GM12878 (cell line): Measurements from ENCODE around the gene SCGB1A1. TPM values are rescaled to one million over a fixed set of nuclear protein-coding genes. Genes with fewer than 3 reads are reported as not detected.

ENCODE experiments used
- ATAC-seq: fragments of 200-7000 bp; cut with Tn5 transposase; 3 replicates; pipeline ENCODE4 v1.9.1; 2020; ENCODE audit warnings: mild to moderate bottlenecking, moderate library complexity
- BruUV-seq: library from RNA; stranded (reverse); fragments of 400-500 nt; replicated peaks from 2 replicates; lab custom pipeline; 2021; lab: Mats Ljungman, UMichigan
- CTCF ChIA-PET: fragments of 300-600 bp; sonication (Branson Sonifier 250); formaldehyde crosslinking; extraction: SDS; loops from one replicate; lab custom pipeline; 2021; ENCODE audit warnings: inconsistent platforms; lab: Yijun Ruan, JAX
- POLR2A ChIA-PET: fragments of 350-600 bp; formaldehyde crosslinking; extraction: SDS; loops from one replicate; lab custom pipeline; 2021; ENCODE audit warnings: inconsistent platforms; lab: Charles Lee
- RAD21 ChIA-PET: fragments of 300-600 bp; sonication (Branson Sonifier 250); formaldehyde crosslinking; loops from one replicate; lab custom pipeline; 2023; ENCODE audit warnings: antibody characterized with exemption; ENCODE audit not compliant: unreplicated experiment; lab: Charles Lee
- SMC1A ChIA-PET: fragments of 300-600 bp; sonication (Branson Sonifier 250); formaldehyde crosslinking; loops from one replicate; lab custom pipeline; 2023; ENCODE audit not compliant: unreplicated experiment, uncharacterized antibody; lab: Charles Lee
- DNase-seq: peaks from one replicate; pipeline ENCODE4 v3.0.0-alpha.2; 2011; ENCODE audit warnings: low read depth, low spot score
- FAIRE-seq: peaks from 3 replicates; lab custom pipeline; 2011; peaks lifted over from hg19 to GRCh38; lab: Jason Lieb, UNC
- H2AFZ ChIP-seq: 2 replicates; pipeline ENCODE4 v1.6.0; 2011; ENCODE audit warnings: low read depth, low read length, control low read depth; ENCODE audit not compliant: control insufficient read depth
- H3K27ac ChIP-seq: 2 replicates; pipeline ENCODE4 v1.5.1; 2011; ENCODE audit warnings: control low read depth; ENCODE audit not compliant: control insufficient read depth, insufficient read depth
- H3K27me3 ChIP-seq, 2 experiments: replicated peaks in 1 of 2; 2 replicates each; pipeline versions ENCODE4 v1.6.0 to v1.6.1; 2011; ENCODE audit warnings: low read length in 1 of 2; ENCODE audit not compliant: control insufficient read depth in 2 of 2, insufficient read depth in 2 of 2
- H3K36me3 ChIP-seq, 2 experiments: 2 replicates each; pipeline ENCODE4 v1.5.1; 2011; ENCODE audit warnings: low read length in 1 of 2; ENCODE audit not compliant: control insufficient read depth in 2 of 2, insufficient read depth in 2 of 2
- H3K4me1 ChIP-seq: 2 replicates; pipeline ENCODE4 v1.6.1; 2011; ENCODE audit warnings: mild to moderate bottlenecking, low read length, moderate library complexity, mixed read lengths; ENCODE audit not compliant: control insufficient read depth, insufficient read depth
- H3K4me2 ChIP-seq: 2 replicates; pipeline ENCODE4 v1.6.0; 2011; ENCODE audit warnings: control low read depth; ENCODE audit not compliant: control insufficient read depth, insufficient read depth
- H3K4me3 ChIP-seq: fragments of 200-600 bp; sonication (generic); 2 replicates; pipeline ENCODE4 v1.5.1; 2016
- H3K79me2 ChIP-seq: 2 replicates; pipeline ENCODE4 v1.6.0; 2011; ENCODE audit warnings: low read length; ENCODE audit not compliant: control insufficient read depth, insufficient read depth
- H3K9ac ChIP-seq: 2 replicates; pipeline ENCODE4 v1.8.0; 2011; ENCODE audit warnings: low read length, control low read depth, mixed read lengths; ENCODE audit not compliant: control insufficient read depth, insufficient read depth
- H3K9me3 ChIP-seq: replicated peaks from 3 replicates; pipeline ENCODE4 v1.5.1; 2011; ENCODE audit warnings: mild to moderate bottlenecking, low read length; ENCODE audit not compliant: control insufficient read depth, insufficient read depth
- H4K20me1 ChIP-seq: 2 replicates; pipeline ENCODE4 v1.6.0; 2011; ENCODE audit not compliant: control insufficient read depth, insufficient read depth
- CTCF ChIP-seq, 3 experiments: IDR thresholded peaks in 2 of 3; conservative IDR thresholded peaks in 1 of 3; 2 replicates each; pipeline ENCODE4 v1.5.1; 2011; ENCODE audit warnings: low read depth in 3 of 3, low read length in 3 of 3, mild to moderate bottlenecking in 3 of 3, control low read depth in 2 of 3, moderate library complexity in 2 of 3, inconsistent platforms in 1 of 3, mixed read lengths in 1 of 3; ENCODE audit not compliant: control insufficient read depth in 2 of 3, insufficient read depth in 1 of 3; ENCODE audit errors: extremely low read depth in 1 of 3
- RAD21 ChIP-seq: IDR thresholded peaks from 2 replicates; pipeline ENCODE4 v1.6.1; 2011; ENCODE audit warnings: mild to moderate bottlenecking, low read depth, low read length, moderate library complexity; ENCODE audit not compliant: insufficient read depth
- SMC3 ChIP-seq: IDR thresholded peaks from 2 replicates; pipeline ENCODE4 v1.6.1; 2011; ENCODE audit warnings: low read length, improper control_type of control experiment, borderline replicate concordance
- SPI1 ChIP-seq: IDR thresholded peaks from 2 replicates; pipeline ENCODE4 v1.6.1; 2011; ENCODE audit warnings: low read depth, mild to moderate bottlenecking, low read length, moderate library complexity, borderline replicate concordance; ENCODE audit not compliant: insufficient read depth
- YBX1 ChIP-seq: fragments of 450-650 bp; IDR thresholded peaks from 2 replicates; pipeline ENCODE4 v1.6.1; 2016; ENCODE audit warnings: antibody characterized with exemption
- WGBS: methylation state at CpG from one replicate; pipeline ENCODE4 v1.1.6; 2016; ENCODE audit warnings: low lambda C conversion rate; ENCODE audit not compliant: insufficient replicate concordance, insufficient coverage; ENCODE audit errors: missing lambda C conversion rate; 5-methylcytosine and 5-hydroxymethylcytosine counted together
- in situ Hi-C: fragments of 300-500 bp; cut with MboI; formaldehyde crosslinking; loops from 9 replicates; pipeline ENCODE4 v1.14.3; 2018; ENCODE audit warnings: mixed read lengths
- intact Hi-C: fragments of 100-400 bp; cut with micrococcal nuclease; formaldehyde crosslinking; loops from one replicate; pipeline ENCODE4 v1.14.2; 2022; ENCODE audit not compliant: unreplicated experiment
- polyA plus RNA-seq, 11 experiments: library from polyadenylated mRNA; depleted of rRNA in 4 of 11; unstranded in 6 of 11; stranded (reverse) in 5 of 11; fragments of >200 nt; fragmentation: Nextera tagmentation in 4 of 11; fragmentation: Illumina TruSeq in 1 of 11; extraction: Ambion mirVana in 4 of 11; extraction: Trizol in 1 of 11; gene quantifications; 1 replicate in 1 of 11; 2 replicates in 10 of 11; pipeline versions ENCODE4 v1.2.1 to v1.2.3, GENCODE V29; 2011 to 2016; ENCODE audit warnings: inconsistent platforms in 2 of 11, missing spikeins in 2 of 11, low read depth in 1 of 11
- total RNA-seq, 4 experiments: library from RNA; depleted of rRNA in 3 of 4; stranded (reverse); fragments of >200 nt in 3 of 4; fragmentation: Illumina TruSeq in 1 of 4; extraction: Trizol in 1 of 4; gene quantifications; 2 replicates each; pipeline versions ENCODE4 v1.2.1 to v1.2.3, GENCODE V29; 2013 to 2021

Gene SCGB1A1
- total and polyA plus RNA-seq, 10 of the 15 experiments (the other 5 are each of a cell fraction or from before 2014, with no cell fraction given), result not detected

- ATAC-seq (peak; percentile 97), FAIRE-seq (peak; percentile 85), DNase-seq (peak; percentile 28)
- no peaks in the 10 kb centered on the region for H3K27me3 ChIP-seq
- no peaks in the 10 kb centered on the region for H3K36me3 ChIP-seq
- H3K27ac ChIP-seq, result no peak overlapping the region
- H3K4me3 ChIP-seq, result no peak overlapping the region
- intact Hi-C loops (loop anchor here (1.0 to 10.0 kb wide), 3 partner anchors 15 to 470 kb away; no protein-coding TSS in a partner anchor), in situ Hi-C loops (loop anchor here (5.0 kb wide), 1 partner anchor 297 kb away; no protein-coding TSS in a partner anchor)
- H2AFZ ChIP-seq, result no peak overlapping the region
- no peak overlapping the region for H3K9ac ChIP-seq
- ChIA-PET RAD21 (interaction anchor here (0.6 to 2.4 kb wide), 16 partner anchors 9 to 392 kb away, joined by 3 to 29 read pairs (median 4); partner anchors contain the start of gene MTA2), CTCF (interaction anchor here (0.6 to 4.8 kb wide), 53 partner anchors 9 to 959 kb away, joined by 3 to 48 read pairs (median 5); partner anchors contain the start of genes ASRGL1, LRRN4CL, MTA2 and SCGB1A1), POLR2A (no interaction called here), SMC1A (interaction anchor here (0.6 to 3.6 kb wide), 24 partner anchors 9 to 487 kb away, joined by 3 to 17 read pairs (median 4); partner anchors contain the start of genes TUT1 and UQCC3)
- H3K4me1 ChIP-seq, result no peaks in the 10 kb centered on the region
- H3K79me2 ChIP-seq, result no peaks in the 10 kb centered on the region
- no peaks in the 10 kb centered on the region for H4K20me1 ChIP-seq
- H3K4me2 ChIP-seq, result no peak overlapping the region
- peak; percentile 51 to 82 (median 68); a peak in 5 of 6 replicates for TF ChIP-seq CTCF (IDR thresholded peaks at IDR 0.05 in 2 of 3, conservative IDR thresholded peaks at IDR 0.05 in 1 of 3; ENCODE audit: control insufficient read depth in 2 of 3, extremely low read depth in 1 of 3, insufficient read depth in 1 of 3, low read depth in 3 of 3, low read length in 3 of 3)
- peak; percentile 62; the same call in 1 of the 2 replicates for TF ChIP-seq SMC3
- peak; percentile 86 for TF ChIP-seq RAD21
- TF ChIP-seq SPI1, result peak; percentile 56; the same call in 1 of the 2 replicates
- TF ChIP-seq YBX1, result no peak
- BruUV-seq, result no TSS peak
- WGBS, result 33% methylated on average over 14 of the region's 14 CpGs
- no peaks in the 10 kb centered on the region for H3K9me3 ChIP-seq
Measured at GRCh38 chr11:62394825-62395538, 23.9 kb upstream of the SCGB1A1 start.
